Right ventricle myocardium inferior (tissue), 1 donor: Measurements from ENCODE around the gene ADAM12. TPM values are rescaled to one million over a fixed set of nuclear protein-coding genes. Genes with fewer than 3 reads are reported as not detected.

Experiments used
- ATAC-seq: fragments of 200-7000 bp; cut with Tn5 transposase; one replicate; pipeline ENCODE4 v1.9.1; 2020; ENCODE audit warnings: mild to moderate bottlenecking, moderate library complexity
- DNase-seq: peaks from one replicate; pipeline ENCODE4 v3.0.0; 2021; ENCODE audit errors: missing footprints
- intact Hi-C: fragments of 100-400 bp; cut with DNase I; formaldehyde crosslinking; loops from one replicate; pipeline ENCODE4 v1.11.0; 2022
- total RNA-seq: library from RNA; stranded (reverse); fragmentation: NEBNext Ultra II Directional; extraction: Animal tissue kit (Norgen Biotek cat#: 25700); gene quantifications from one replicate; pipeline ENCODE4 v1.2.1, GENCODE V29; 2021
- donor health status: DM: no; HTN: yes; CAD: no; lungs with severe emphysema.

The ADAM12 gene
- total RNA-seq, 1 donor from 2014 or later: 0.35 TPM

DNA sequence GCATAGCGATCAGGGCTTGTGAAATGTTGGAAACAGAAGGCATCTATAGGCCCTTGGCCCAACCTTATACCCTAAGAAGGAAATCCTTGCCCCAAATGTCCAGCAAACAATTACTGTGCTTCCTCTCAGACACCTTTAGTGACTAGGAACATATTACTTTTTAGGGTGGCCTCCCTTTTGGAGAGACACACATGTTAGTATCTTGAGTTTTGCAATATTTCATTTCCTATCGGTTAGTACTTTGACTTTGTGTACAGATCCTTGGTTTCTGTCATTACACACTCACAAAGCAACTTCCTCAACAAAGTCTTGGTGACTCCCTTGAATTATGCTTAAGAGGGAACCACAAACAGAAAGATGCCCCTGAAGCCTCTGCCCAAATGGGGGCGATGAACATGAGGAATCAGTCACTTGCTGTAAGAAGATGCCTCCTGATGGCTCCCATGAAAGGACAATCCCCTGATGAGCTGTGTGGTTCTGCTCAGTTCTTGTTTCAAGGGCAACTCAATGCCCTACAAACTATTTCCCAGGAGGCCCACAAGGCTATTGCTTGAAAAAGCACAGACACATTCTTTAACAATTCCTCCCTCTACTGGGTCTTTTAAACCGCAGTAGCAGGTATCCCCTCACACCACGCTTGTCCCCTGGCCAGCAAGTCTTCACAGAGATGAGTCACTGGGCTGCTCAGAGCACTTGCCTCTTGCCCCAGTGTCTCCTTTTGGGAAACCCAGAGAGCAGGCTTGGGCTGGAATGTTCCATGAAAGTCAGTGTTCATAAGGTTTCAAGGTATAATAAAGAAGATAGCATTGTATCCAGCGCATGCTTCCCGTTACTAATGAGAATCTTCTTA lies 295.7 kb downstream of the ADAM12 start:
- intact Hi-C loops: no loop called here
- no peak for ATAC-seq

DNA sequence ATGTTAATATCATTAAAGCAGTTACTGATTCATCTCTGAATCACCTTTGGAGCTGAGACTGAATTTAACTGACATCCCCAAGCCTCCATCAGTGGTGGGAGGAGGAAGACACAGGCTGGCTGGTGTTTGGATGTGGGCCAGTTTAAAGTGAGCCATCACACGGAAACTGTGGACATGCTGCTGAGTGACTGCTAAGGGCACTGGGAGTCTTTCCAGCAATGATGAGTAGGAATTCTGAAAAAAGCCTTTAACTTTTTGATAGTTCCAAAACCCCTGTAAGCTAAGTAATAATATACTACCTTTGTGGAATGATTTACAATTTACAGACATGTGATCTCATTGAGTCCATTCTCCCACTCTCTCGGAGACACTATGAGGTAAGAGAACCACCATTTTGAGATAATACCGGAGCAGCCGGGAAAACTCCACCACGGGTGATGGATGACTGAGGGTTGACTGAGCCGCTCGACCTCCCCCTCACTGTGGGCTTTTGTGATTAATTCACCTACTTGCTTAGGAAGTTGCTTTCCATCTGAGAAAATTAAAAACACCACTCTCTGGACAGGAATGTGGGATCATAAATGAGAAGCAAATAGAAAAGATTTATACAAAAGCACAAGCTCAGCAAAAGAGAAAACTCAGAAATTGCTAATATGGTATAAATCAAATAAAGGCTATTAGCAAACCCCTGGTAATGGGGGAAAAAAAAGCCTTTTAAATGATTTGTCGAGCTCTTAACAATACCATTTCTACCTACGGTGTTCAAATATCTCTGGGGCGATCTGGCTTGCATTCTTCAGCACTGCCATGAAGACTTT lies 297.2 kb downstream of the ADAM12 start:
- DNase-seq (no peak), ATAC-seq (no peak)
- intact Hi-C loops: no loop called here

More for the DNA sequence above, 295.7 kb downstream of the ADAM12 start:
- DNase-seq: no peak

DNA sequence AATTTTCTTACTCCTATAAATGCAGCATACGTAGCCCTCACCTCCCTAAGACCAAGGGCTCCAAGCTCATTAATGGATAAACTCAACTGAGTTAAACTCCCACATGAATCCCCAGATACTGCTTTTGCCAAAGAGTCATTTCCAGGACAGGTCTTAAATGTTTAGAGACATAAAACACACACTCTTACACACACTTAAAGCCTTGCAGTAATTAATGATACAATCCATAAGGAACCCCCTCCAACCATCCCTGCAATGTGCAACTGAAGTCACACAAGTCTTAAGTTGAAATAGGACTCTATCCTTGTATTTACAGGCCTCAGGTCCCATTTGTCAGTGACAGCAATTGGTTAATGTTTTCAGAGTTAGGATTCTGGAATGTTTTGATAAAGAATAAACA lies 297.8 kb downstream of the ADAM12 start:
- intact Hi-C loops: no loop called here
- DNase-seq (no peak), ATAC-seq (no peak)

DNA sequence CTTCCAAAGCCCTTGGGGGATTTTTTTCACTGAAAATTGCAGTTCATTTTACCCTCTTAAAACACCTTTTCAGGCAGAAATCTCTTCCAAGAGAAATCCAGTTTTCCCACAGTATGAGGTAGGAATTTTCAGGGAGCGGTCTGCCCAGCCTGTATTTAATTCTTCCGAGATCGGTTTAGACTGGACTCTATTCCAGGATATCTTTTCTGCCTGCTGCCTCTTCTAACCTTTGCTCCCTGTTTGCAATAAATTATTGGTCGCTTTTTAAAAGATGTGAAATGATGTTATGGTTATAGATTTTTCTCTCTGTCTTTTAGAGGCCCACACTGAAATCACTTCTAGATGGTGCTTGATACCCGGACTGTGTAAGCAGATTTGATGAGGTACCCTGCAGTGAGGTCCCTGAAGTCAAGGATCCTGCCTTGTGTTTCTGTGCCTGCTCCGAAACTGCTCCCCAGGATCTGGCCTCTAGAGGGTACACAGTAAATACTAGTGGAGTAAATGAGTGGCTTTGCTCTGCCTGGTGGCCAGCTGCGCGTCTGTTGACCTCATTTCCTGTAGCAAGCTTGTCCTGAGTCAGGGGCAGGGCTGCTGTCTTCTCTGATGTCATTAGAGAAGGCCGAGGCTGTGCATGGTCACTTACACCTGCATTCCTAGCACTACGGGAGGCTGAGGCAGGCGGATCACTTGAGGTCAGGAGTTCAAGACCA lies 300.3 kb downstream of the ADAM12 start:
- ATAC-seq (peak; percentile 54), DNase-seq (no peak)
- intact Hi-C loops: no loop called here

DNA sequence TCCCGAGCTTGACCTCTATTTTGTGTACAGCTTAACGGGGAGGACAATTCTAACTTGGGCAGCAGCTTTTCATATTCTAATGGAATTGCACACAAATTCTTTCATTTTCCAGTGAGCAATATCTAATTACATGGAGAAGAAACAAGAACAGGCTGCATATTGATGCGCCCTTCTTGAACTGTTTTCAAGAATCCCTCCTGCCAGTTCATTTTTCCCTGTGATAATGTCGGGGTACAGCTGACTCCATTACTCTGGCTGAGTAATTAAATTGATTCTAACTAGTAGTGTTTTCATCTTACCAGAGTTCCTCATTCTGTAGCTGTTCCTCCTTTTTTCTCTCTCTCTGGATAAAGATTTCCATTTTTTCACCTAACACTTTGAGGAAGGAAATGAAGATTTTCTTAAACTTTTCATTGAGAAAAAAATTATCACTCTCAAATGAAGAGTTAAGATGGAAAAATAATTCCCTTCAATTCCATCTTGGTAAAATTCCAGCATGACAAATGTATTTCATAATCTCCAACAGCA lies 301.1 kb downstream of the ADAM12 start:
- ATAC-seq: no peak

DNA sequence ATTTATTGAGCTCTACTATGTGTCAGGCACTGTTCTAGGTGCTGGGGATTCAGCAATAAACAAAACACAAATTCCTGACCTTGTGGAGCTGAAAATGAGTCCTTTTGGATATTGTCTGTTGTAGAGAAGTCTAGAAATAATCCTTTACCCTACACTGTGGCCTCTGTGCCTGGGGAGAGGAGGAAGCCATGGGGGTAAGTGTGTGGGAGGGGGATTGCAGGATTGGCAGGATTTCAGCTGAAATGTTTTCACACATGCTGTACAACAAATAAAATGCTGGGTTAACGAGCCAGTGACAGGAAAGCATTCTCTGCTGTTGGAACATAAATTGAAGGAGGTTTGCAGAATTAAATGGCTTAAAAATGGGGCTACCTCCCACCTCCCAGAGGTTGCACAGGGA lies 302.5 kb downstream of the ADAM12 start:
- intact Hi-C loops: no loop called here
- DNase-seq (no peak), ATAC-seq (no peak)

More for the DNA sequence above, 301.1 kb downstream of the ADAM12 start:
- intact Hi-C loops: no loop called here
- DNase-seq: no peak

DNA sequence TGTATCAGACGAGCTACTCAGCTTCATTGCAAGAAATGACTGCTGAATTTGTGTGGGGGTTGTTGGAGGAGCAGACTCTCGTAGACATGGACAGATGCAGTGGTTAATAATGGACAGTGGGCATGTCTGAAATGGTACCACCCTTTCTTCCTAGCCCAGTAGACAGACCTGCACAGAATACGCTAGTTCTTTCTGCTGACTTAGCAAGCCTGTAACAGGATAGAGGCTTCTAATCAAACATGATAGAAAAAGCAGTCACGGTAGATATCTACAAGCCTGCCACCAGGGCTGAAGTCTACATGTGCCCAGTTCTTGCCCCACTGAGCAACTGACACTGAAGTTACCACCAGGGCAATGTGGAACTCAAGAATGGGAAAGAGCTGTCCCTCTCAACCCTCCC lies 303.9 kb downstream of the ADAM12 start:
- ATAC-seq (no peak), DNase-seq (no peak)
- intact Hi-C loops: no loop called here

DNA sequence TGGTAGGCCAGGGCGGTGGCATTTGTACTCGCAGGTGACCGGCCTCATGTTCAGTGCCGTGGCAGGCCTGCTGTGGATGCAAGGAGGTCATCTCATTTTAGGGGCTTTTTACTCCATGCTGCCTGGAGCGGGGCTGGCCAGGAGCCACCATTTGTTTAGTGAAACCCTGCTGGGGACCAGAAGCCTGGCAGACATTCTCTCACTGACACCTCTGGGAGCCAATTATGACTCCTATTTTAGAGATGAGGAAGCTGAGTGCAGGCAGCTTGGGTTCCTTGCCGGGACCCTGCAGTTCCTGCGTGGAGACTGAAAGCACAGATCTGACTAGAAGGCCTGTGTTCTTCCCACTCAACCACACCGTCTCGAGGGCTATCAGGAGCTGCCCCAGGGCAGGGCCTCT lies 305.3 kb downstream of the ADAM12 start:
- DNase-seq (no peak), ATAC-seq (no peak)
- intact Hi-C loops: no loop called here

DNA sequence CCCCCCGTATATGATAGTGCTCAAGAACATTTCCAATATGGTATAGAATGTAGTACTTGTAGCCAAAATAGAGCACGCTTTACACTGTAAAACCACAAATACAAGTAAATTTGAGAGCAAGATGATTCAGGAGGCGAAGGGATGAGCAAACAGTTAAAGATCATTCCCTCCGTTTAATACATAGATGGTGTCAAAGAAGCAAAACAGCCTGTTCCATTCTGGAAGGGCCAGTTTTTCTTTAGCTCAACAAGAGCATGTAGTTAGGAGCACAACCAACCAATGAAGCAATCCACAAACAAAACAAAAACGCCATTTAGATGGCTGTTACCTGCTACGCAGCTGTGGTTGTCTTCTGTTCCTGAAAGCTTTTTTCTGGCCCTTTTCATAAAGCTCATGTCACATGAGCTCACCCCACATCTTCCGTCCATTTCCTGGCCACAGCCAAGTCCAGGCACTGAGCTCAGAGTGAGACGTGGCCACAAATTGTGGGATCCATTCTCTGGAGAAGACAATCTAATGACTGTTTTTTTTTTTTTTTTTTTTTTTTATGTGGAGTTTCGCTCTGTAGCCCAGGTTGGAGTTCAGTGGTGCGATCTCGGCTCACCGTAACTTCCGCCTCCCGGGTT lies 306.3 kb downstream of the ADAM12 start:
- intact Hi-C loops: no loop called here
- ATAC-seq (no peak), DNase-seq (no peak)

DNA sequence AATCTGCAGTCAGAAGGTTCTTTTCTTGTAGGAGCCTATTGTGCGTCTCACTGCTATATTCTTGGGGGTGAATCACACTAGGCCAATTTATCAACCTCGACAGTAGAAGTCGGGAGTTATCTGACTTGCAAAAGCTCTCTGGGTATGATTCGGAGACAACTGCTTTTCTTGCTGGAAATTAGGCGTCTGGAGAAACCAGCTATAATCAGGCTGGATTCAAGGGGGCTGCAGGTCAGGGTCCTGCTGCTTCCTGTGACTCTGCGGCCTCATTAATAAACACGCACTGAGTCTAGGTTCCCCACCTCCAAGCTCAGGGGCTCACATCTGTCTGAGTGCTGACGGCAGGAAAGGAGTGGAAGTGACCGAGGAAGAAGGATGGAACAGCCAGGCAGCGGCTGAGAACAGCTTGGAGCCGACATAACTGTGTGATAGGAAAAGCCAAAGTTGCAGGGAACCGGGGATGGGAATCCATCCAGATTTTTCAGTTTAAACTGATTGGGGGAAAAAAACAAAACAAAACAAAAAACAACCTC lies 307.3 kb downstream of the ADAM12 start:
- intact Hi-C loops: no loop called here
- no peak for ATAC-seq
- DNase-seq: no peak

DNA sequence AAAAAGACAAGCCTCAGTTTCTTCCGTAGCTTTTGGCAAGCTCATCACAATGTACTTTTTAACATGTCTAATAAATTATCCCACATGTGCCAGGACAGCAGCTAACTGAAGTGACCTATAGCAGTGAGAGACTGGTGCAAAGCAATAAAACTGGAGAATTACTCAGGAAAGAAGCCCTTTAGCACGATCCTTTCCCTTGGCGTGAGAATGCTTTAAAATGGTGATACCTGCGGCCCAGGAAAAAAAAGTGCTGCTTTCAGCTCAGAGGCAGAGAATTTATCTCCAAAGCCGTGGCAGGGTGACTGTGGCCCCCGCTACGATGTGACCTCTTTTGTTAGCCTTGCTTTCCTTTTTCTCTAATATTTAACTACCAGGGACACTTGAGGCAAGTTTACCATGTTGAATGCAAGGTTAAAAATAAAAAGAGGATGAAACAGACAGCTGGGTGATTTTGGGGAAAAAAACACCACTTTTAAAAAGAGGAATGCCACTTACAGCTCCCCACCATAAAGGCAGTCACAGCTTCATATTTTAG lies 307.9 kb downstream of the ADAM12 start:
- no peak for ATAC-seq
- no peak for DNase-seq
- intact Hi-C loops: no loop called here

DNA sequence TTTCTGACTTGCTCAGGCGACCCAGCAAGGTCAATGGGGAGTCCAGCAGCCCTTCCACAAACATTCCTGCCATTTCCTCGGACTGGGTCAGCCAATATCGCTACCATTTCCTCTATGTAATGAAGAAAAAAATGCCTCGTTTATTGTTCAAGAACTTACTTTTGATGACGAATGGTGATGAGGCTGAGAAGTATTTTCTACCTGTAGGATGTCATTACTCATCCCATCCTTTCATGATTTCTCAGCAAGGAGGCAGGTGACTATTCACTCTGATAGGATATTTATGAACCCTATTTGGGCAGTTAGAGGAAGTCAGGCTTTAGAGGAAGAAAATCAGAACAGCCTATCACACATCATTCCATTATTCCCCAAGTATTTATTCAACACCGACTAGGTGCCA lies 313.3 kb downstream of the ADAM12 start:
- ATAC-seq: no peak
- DNase-seq: no peak
- intact Hi-C loops: no loop called here

DNA sequence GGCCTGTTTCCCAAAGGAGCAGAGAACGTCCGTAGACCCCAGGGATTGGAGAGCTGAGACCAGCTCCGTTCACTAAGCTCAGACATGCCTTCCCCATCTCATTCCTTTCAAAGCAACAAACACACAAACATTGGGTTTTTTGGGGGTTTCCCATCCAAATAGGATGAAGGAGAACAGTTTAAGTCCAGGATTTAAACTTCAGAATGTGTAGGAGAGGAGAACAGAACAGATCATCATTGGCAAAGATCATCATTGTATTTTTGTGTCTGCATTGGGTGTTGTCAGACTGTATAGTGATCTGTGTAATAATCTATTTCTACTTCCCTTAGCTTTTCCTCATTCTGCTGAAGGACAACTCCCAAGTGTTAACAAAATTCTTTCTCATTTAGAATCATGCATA lies 314.0 kb downstream of the ADAM12 start:
- DNase-seq: no peak
- intact Hi-C loops: no loop called here
- no peak for ATAC-seq

DNA sequence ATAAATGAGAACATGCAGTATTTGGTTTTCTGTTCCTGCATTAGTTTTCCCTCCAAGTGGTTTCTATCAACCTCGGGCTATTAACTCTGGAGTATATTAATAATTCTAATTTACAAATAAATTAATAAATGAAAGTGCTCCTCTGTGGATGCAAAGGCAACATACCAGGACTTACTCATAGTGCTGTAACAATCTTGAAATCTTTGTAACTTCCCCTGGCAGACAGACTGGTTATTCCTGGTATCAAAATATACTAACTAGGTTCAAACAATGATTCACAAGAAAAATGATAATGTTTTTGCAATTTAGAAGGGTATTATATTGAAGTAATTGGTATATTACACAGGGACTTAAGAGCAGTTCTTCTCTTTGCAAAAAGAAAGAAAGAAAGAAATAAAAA lies 314.7 kb downstream of the ADAM12 start:
- intact Hi-C loops: no loop called here
- ATAC-seq: no peak
- no peak for DNase-seq

DNA sequence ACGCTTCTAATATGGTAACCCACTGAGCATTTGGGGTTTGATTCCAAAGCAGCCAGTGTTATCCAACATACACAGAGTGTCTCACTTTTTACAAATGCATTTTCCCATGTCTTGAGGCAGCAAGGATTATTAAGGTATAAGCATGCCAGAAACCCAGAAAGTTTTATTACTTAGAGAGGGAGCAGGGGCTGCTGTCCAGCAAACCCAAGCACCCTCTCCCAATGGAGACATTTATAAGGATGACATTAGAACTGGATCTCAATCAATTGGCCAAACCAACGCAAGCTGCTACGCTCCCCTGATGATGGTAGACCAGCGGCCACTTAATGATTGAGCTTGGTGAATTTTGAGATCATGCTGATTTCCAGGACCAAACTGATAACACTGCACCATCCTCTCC lies 315.7 kb downstream of the ADAM12 start:
- intact Hi-C loops: no loop called here
- no peak for ATAC-seq
- DNase-seq: no peak

DNA sequence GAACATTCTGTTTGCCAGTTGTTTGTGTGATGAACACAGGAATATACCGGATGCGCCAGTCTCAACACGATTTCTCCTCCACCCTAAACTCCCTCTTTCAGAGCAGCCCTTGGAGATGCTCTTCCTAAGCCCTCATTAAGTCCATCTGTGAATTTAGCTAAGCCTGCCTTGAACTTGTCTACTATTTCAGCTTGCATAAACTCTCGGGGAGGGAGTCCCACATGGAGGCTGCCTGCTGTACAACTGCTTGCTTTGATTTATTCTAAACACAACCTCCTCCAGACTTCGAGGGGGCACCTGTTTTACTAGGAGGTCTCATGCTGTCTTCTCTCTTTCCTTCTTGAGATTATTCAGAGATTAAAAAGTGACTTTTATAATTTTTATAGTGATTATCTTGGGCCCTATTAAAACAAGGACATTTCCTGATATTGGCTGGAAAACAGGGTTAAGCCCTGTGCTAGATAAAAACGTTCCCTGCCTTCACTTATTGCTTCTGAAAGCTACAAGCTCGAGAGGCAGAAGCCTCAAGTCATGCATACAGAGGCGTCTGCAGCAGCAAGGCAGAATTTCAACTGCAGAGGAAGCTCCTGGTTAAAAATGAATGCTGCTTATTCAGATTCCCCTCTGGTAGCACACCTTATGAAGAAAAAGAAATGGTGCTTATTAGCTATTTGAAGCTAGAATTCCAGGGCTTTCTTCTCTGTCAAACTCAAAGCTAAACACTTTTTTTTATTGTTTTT lies 317.6 kb downstream of the ADAM12 start:
- DNase-seq (no peak), ATAC-seq (no peak)
- intact Hi-C loops: no loop called here

DNA sequence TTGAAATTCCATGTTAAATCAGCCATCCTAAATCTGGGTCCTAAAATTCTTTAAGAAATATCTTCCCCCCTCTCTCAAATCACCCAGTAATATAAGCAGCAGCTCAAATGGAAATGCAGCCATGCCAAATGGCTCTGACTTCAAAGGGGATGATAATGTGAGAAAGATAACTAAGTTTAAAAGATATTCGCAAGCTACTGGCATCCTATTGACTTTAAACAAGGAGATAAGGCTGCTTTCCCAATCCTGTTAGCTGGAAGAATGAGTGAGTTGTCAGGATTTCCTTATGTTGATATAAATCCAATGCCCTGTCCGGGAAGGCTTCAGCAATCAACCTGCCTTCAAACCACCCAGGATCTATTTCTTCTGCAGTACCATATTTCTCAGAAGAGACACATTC lies 320.0 kb downstream of the ADAM12 start:
- ATAC-seq: no peak
- intact Hi-C loops: no loop called here
- DNase-seq: no peak

DNA sequence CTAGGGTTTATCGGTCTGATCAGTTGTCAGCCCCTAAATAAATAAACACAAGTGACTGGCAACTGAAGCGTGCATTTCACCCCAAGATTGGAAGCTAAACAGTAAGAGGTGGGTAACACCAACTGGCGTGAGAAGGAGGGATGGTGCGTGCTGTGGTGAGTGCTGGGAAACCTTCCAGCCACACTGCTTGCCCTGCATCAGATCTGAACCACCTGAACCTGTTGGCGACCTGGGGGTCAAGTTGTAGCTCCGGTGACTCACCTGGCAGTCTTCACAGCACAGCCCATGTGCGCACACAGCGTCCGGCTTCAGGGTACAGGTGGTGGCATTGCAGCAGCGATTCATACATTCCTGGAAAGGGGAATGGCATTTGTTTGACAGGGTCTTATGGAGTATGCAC lies 321.8 kb downstream of the ADAM12 start:
- intact Hi-C loops: no loop called here
- DNase-seq: no peak
- no peak for ATAC-seq
